ENCODE measurements around the gene PCDHB8.
A peak's percentile ranks its signal among the peaks of the same experiment; 100 is the strongest.
"Not testable (repeated sequence)": the region's sequence is repeated elsewhere in the genome, so short reads cannot be mapped to it uniquely, and the experiment has no call there.

The PCDHB8 gene

GRCh38 chr5:141184117-141184855 lies 6.7 kb downstream of the PCDHB8 start:
- DNase-seq = not testable (repeated sequence)

GRCh38 chr5:141186897-141187512 lies 9.4 kb downstream of the PCDHB8 start, which contains the start of gene PCDHB9:
TSS of gene PCDHB9 (plus strand) at chr5:141187161. CDS start at chr5:141187319, 158 bp downstream.
- peak; percentile 42 for DNase-seq

- DNase-seq = not testable (repeated sequence)
Observed at GRCh38 chr5:141188682-141189081, 11.1 kb downstream of the PCDHB8 start.

DNA sequence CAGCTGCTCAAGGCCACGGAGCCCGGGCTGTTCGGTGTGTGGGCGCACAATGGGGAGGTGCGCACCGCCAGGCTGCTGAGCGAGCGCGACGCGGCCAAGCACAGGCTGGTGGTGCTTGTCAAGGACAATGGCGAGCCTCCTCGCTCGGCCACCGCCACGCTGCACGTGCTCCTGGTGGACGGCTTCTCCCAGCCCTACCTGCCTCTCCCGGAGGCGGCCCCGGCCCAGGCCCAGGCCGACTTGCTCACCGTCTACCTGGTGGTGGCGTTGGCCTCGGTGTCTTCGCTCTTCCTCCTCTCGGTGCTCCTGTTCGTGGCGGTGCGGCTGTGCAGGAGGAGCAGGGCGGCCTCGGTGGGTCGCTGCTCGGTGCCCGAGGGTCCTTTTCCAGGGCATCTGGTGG lies 11.5 kb downstream of the PCDHB8 start:
- not testable (repeated sequence) for DNase-seq

DNA sequence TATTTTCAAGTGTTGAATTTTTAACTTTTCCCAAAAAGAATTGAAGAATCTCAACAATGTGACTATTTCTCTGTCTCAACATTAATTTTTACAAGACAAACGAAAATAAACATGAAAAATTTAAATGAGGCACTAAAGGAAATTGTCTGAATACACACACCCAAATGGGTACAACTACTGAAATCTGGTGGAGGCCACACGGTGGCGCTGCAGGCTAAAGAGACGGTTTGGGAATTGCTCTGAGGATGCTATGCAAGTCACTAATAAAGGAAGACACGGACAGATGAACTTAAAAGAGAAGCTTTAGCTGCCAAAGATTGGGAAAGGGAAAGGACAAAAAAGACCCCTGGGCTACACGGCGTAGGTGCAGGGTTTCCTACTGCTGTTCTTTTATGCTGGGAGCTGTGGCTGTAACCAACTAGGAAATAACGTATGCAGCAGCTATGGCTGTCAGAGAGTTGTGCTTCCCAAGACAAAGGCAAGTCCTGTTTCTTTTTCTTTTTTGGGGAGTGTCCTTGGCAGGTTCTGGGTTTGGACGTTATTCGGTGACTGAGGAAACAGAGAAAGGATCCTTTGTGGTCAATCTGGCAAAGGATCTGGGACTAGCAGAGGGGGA lies 14.6 kb downstream of the PCDHB8 start, which contains the start of gene PCDHB10:
TSS of gene PCDHB10 (plus strand) at position 244 of the 616 bp plus-strand sequence. CDS start at position 444, 200 bp downstream.
- DNase-seq = peak; percentile 44

DNA sequence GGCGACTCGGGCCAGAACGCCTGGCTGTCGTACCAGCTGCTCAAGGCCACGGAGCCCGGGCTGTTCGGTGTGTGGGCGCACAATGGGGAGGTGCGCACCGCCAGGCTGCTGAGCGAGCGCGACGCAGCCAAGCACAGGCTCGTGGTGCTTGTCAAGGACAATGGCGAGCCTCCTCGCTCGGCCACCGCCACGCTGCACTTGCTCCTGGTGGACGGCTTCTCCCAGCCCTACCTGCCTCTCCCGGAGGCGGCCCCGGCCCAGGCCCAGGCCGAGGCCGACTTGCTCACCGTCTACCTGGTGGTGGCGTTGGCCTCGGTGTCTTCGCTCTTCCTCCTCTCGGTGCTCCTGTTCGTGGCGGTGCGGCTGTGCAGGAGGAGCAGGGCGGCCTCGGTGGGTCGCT lies 16.7 kb downstream of the PCDHB8 start:
- not testable (repeated sequence) for DNase-seq

DNA sequence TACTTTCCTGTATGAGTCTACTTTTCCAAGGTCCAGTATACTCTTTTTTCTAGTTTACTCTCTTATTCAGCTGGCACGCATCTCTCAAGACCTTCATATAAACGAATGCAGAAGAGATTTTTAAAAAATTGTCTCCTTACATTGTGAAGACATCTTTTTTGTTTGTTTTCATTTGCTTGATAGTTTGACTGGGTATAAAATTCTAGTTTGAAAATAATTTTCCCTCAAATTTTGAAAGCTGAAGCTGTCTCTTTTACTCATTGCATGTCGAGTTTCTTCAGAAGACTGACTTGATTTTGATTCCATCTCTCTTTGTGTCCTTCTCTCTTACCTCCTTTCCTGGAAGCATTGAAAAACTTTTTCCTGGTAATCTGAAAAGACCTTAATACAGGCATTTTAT lies 18.8 kb downstream of the PCDHB8 start:
- DNase-seq = no peak

- peak; percentile 26 for DNase-seq
Observed at GRCh38 chr5:141199359-141200235, 22.0 kb downstream of the PCDHB8 start, which contains the start of gene PCDHB11. TSS of gene PCDHB11 (plus strand) at chr5:141199627. CDS start at chr5:141199775, 148 bp downstream.

GRCh38 chr5:141201126-141201525 lies 23.5 kb downstream of the PCDHB8 start:
- DNase-seq = not testable (repeated sequence)

DNA sequence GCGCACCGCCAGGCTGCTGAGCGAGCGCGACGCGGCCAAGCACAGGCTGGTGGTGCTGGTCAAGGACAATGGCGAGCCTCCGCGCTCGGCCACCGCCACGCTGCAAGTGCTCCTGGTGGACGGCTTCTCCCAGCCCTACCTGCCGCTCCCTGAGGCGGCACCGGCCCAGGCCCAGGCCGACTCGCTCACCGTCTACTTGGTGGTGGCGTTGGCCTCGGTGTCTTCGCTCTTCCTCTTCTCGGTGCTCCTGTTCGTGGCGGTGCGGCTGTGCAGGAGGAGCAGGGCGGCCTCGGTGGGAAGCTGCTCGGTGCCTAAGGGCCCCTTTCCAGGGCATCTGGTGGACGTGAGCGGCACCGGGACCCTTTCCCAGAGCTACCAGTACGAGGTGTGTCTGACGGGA lies 24.1 kb downstream of the PCDHB8 start:
- DNase-seq = not testable (repeated sequence)

DNA sequence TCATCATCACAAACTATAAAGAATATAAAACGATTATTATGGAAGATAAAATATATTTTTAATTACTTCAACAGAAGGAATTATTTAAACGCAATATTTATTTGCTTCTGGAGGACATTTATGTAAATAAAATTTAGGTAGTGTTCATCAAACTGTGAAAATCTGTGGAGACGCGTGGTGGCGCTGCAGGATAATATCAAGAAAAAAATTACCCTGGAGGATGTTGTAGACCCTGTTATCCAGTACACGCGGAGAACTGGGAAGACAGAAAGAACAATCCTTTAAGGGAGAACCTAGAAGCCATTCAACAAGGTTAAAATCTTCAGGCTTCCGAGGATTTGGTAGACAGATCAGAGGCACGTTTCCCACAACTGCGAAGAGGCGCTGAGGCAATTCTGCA lies 30.9 kb downstream of the PCDHB8 start, which contains the start of gene PCDHB12:
TSS of gene PCDHB12 (plus strand) at position 242 of the 400 bp plus-strand sequence. CDS start 189 bp downstream, outside the sequence.
- peak; percentile 36 for DNase-seq

DNA sequence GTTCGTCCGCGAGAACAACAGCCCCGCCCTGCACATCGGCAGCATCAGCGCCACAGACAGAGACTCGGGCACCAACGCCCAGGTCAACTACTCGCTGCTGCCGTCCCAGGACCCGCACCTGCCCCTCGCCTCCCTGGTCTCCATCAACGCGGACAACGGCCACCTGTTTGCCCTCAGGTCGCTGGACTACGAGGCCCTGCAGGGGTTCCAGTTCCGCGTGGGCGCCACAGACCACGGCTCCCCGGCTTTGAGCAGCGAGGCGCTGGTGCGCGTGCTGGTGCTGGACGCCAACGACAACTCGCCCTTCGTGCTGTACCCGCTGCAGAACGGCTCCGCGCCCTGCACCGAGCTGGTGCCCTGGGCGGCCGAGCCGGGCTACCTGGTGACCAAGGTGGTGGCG lies 32.7 kb downstream of the PCDHB8 start:
- DNase-seq = not testable (repeated sequence)

GRCh38 chr5:141210849-141211248 lies 33.3 kb downstream of the PCDHB8 start:
- not testable (repeated sequence) for DNase-seq

GRCh38 chr5:141213656-141214339 lies 36.2 kb downstream of the PCDHB8 start, which contains the start of gene PCDHB13:
TSS of gene PCDHB13 (plus strand) at chr5:141213919. CDS start at chr5:141214124, 205 bp downstream.
- DNase-seq = peak; percentile 47

DNA sequence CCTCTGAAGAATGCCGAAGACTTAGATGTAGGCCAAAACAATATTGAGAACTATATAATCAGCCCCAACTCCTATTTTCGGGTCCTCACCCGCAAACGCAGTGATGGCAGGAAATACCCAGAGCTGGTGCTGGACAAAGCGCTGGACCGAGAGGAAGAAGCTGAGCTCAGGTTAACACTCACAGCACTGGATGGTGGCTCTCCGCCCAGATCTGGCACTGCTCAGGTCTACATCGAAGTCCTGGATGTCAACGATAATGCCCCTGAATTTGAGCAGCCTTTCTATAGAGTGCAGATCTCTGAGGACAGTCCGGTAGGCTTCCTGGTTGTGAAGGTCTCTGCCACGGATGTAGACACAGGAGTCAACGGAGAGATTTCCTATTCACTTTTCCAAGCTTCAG lies 37.0 kb downstream of the PCDHB8 start:
- not testable (repeated sequence) for DNase-seq

DNA sequence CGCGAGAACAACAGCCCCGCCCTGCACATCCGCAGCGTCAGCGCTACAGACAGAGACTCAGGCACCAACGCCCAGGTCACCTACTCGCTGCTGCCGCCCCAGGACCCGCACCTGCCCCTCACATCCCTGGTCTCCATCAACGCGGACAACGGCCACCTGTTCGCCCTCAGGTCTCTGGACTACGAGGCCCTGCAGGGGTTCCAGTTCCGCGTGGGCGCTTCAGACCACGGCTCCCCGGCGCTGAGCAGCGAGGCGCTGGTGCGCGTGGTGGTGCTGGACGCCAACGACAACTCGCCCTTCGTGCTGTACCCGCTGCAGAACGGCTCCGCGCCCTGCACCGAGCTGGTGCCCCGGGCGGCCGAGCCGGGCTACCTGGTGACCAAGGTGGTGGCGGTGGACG lies 37.9 kb downstream of the PCDHB8 start:
- not testable (repeated sequence) for DNase-seq

DNA sequence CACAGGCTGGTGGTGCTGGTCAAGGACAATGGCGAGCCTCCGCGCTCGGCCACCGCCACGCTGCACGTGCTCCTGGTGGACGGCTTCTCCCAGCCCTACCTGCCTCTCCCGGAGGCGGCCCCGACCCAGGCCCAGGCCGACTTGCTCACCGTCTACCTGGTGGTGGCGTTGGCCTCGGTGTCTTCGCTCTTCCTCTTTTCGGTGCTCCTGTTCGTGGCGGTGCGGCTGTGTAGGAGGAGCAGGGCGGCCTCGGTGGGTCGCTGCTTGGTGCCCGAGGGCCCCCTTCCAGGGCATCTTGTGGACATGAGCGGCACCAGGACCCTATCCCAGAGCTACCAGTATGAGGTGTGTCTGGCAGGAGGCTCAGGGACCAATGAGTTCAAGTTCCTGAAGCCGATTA lies 38.4 kb downstream of the PCDHB8 start:
- DNase-seq = not testable (repeated sequence)

- DNase-seq = peak; percentile 51
Observed at GRCh38 chr5:141223112-141223783, 45.7 kb downstream of the PCDHB8 start, which contains the start of gene PCDHB14. TSS of gene PCDHB14 (plus strand) at chr5:141223343. CDS start at chr5:141223506, 163 bp downstream.

- not testable (repeated sequence) for DNase-seq
Observed at GRCh38 chr5:141224844-141225243, 47.3 kb downstream of the PCDHB8 start.

DNA sequence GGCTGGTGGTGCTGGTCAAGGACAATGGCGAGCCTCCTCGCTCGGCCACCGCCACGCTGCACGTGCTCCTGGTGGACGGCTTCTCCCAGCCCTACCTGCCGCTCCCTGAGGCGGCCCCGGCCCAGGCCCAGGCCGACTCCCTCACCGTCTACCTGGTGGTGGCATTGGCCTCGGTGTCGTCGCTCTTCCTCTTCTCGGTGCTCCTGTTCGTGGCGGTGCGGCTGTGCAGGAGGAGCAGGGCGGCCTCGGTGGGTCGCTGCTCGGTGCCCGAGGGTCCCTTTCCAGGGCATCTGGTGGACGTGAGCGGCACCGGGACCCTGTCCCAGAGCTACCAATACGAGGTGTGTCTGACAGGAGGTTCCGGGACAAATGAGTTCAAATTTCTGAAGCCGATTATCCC lies 47.8 kb downstream of the PCDHB8 start:
- DNase-seq = not testable (repeated sequence)
